SK-N-SH treated with all-trans-retinoic acid at 6 μM for 48 hours (cell line): ENCODE measurements around the gene TTC39C.

Experiments
- ATAC-seq: fragments of 200-7000 bp; cut with Tn5 transposase; 3 replicates; pipeline ENCODE4 v1.9.1; 2020; ENCODE audit warnings: mild to moderate bottlenecking, moderate library complexity
- CREB5 ChIP-seq: fragments of 250-450 bp; sonication (Bioruptor Pico); IDR thresholded peaks from 2 replicates; pipeline ENCODE4 v1.5.1; 2020; ENCODE audit warnings: low read depth, mild to moderate bottlenecking, moderate library complexity
- CSDC2 ChIP-seq: fragments of 250-450 bp; sonication (Bioruptor Pico); IDR thresholded peaks from 2 replicates; pipeline ENCODE4 v1.5.0; 2020; ENCODE audit warnings: mild to moderate bottlenecking, moderate library complexity
- CSRNP3 ChIP-seq: fragments of 250-450 bp; sonication (Bioruptor Pico); IDR thresholded peaks from 2 replicates; pipeline ENCODE4 v1.5.1; 2021; ENCODE audit warnings: mild to moderate bottlenecking, moderate library complexity
- ESRRG ChIP-seq: fragments of 250-450 bp; sonication (Bioruptor Pico); IDR thresholded peaks from 2 replicates; pipeline ENCODE4 v1.6.1; 2021; ENCODE audit warnings: mild to moderate bottlenecking
- GLIS3 ChIP-seq: fragments of 250-450 bp; sonication (Bioruptor Pico); IDR thresholded peaks from 2 replicates; pipeline ENCODE4 v1.5.0; 2020; ENCODE audit warnings: mild to moderate bottlenecking, moderate library complexity
- ISL1 ChIP-seq: fragments of 250-450 bp; sonication (Bioruptor Pico); IDR thresholded peaks from 2 replicates; pipeline ENCODE4 v2.1.2; 2022; ENCODE audit warnings: mild to moderate bottlenecking, moderate library complexity
- OSR1 ChIP-seq: fragments of 250-450 bp; sonication (Bioruptor Pico); IDR thresholded peaks from 2 replicates; pipeline ENCODE4 v1.8.0; 2022; ENCODE audit warnings: moderate library complexity, mild to moderate bottlenecking, inconsistent platforms
- PATZ1 ChIP-seq: fragments of 250-450 bp; sonication (Bioruptor Pico); IDR thresholded peaks from 2 replicates; pipeline ENCODE4 v1.8.0; 2020; ENCODE audit warnings: mild to moderate bottlenecking, moderate library complexity, borderline replicate concordance
- POU6F1 ChIP-seq: fragments of 250-450 bp; sonication (Bioruptor Pico); IDR thresholded peaks from 2 replicates; pipeline ENCODE4 v1.8.0; 2021; ENCODE audit warnings: low read depth, mild to moderate bottlenecking, moderate library complexity, borderline replicate concordance
- PPARA ChIP-seq: fragments of 250-450 bp; sonication (Bioruptor Pico); IDR thresholded peaks from 2 replicates; pipeline ENCODE4 v1.5.0; 2020; ENCODE audit warnings: mild to moderate bottlenecking, borderline replicate concordance
- RARB ChIP-seq: fragments of 250-450 bp; sonication (Bioruptor Pico); IDR thresholded peaks from 2 replicates; pipeline ENCODE4 v1.8.0; 2021; ENCODE audit warnings: mild to moderate bottlenecking, moderate library complexity
- TSHZ2 ChIP-seq: fragments of 250-450 bp; sonication (Bioruptor Pico); IDR thresholded peaks from 2 replicates; pipeline ENCODE4 v1.5.0; 2020; ENCODE audit warnings: mild to moderate bottlenecking, moderate library complexity
- ZC3H10 ChIP-seq: fragments of 250-450 bp; sonication (Bioruptor Pico); IDR thresholded peaks from 2 replicates; pipeline ENCODE4 v1.5.1; 2021; ENCODE audit warnings: mild to moderate bottlenecking, moderate library complexity
- ZFP3 ChIP-seq: fragments of 250-450 bp; sonication (Bioruptor Pico); IDR thresholded peaks from 2 replicates; pipeline ENCODE4 v1.5.0; 2020; ENCODE audit warnings: mild to moderate bottlenecking, moderate library complexity
- ZFP30 ChIP-seq: fragments of 450-650 bp; formaldehyde crosslinking; IDR thresholded peaks from 2 replicates; pipeline ENCODE4 v1.5.0; 2022; ENCODE audit warnings: mild to moderate bottlenecking, moderate library complexity
- ZNF565 ChIP-seq: fragments of 450-650 bp; formaldehyde crosslinking; conservative IDR thresholded peaks from 2 replicates; pipeline ENCODE4 v1.5.0; 2020; ENCODE audit warnings: low read depth, mild to moderate bottlenecking, moderate library complexity
- ZNF70 ChIP-seq: fragments of 450-650 bp; formaldehyde crosslinking; IDR thresholded peaks from 2 replicates; pipeline ENCODE4 v1.5.0; 2020; ENCODE audit warnings: mild to moderate bottlenecking, moderate library complexity
- ZNF8 ChIP-seq: fragments of 450-650 bp; formaldehyde crosslinking; IDR thresholded peaks from 2 replicates; pipeline ENCODE4 v1.5.0; 2020; ENCODE audit warnings: mild to moderate bottlenecking, moderate library complexity

The TTC39C gene

GRCh38 chr18:23998820-23999219 lies 15.7 kb upstream of the TTC39C start:
- no peak for TF ChIP-seq ZC3H10
- TF ChIP-seq ISL1 (CRISPR knock-in tag), result no peak
- TF ChIP-seq ZFP3 (CRISPR knock-in tag), result no peak
- no peak for TF ChIP-seq ZNF8
- no peak for TF ChIP-seq ZNF565 (CRISPR knock-in tag)
- no peak for TF ChIP-seq TSHZ2 (CRISPR knock-in tag)
- TF ChIP-seq CSRNP3 (CRISPR knock-in tag), result no peak
- TF ChIP-seq CSDC2 (CRISPR knock-in tag), result no peak
- no peak for TF ChIP-seq ZNF70 (CRISPR knock-in tag)
- TF ChIP-seq POU6F1 (CRISPR knock-in tag), result no peak
- TF ChIP-seq OSR1 (CRISPR knock-in tag), result no peak
- no peak for TF ChIP-seq CREB5
- no peak for TF ChIP-seq PATZ1 (CRISPR knock-in tag)
- TF ChIP-seq GLIS3, result no peak
- TF ChIP-seq RARB (CRISPR knock-in tag), result no peak
- TF ChIP-seq, all 23 proteins: peak for 0
- no peak for ATAC-seq

GRCh38 chr18:24000613-24001490 lies 13.7 kb upstream of the TTC39C start:
- ATAC-seq, result no peak
- no peak for TF ChIP-seq ZFP30
- no peak for TF ChIP-seq CSDC2 (CRISPR knock-in tag)
- TF ChIP-seq ZFP3 (CRISPR knock-in tag), result no peak
- no peak for TF ChIP-seq ESRRG (CRISPR knock-in tag)
- TF ChIP-seq PATZ1 (CRISPR knock-in tag), result no peak
- no peak for TF ChIP-seq ISL1 (CRISPR knock-in tag)
- TF ChIP-seq ZC3H10, result no peak
- TF ChIP-seq PPARA (CRISPR knock-in tag), result no peak
- no peak for TF ChIP-seq OSR1 (CRISPR knock-in tag)
- no peak for TF ChIP-seq RARB (CRISPR knock-in tag)
- TF ChIP-seq TSHZ2 (CRISPR knock-in tag), result no peak
- TF ChIP-seq, all 23 proteins: peak for 0
